ENCODE measurements around the gene EDIL3.

DNA sequence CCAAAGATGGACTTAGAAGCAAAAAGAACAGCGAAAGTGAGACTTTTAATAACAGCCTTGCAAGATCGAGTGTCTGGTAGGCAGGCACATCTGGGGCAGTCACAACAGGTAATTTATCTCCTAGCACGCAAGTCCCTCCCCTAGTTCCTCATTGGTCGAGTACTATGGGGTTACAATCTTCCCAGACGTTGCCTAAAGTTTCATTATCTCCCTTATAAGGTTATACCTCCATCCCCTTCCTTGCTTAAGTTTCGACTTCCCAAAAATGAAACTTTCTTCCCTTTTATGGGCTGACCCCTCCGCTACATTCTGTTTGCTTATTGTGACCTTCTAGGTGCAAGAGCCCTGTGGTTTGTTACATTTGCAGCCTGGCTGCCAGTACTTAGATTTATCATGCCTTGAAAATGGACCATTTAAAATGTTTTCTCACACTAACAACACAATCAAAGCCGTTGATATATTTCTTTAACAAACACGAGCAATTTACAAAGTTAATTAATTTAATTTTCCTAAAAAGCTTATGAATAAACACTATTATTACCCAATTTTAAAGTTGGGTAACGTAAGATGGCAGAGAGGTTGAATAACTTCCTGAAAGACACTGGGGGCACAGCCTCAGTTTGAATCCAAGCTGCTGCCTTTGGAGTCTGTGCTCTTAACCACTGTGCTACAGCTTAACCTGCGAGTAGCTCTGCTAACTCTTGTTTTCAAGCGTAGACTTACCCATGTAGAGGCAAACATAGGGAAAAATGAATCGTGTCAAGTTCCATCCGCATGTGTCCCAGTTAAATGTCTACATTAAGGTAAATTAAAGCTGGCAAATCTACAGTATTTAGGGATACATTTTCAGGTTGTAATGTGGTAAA is 91.7 kb downstream of the EDIL3 start:
- TF ChIP-seq ZNF713 (CRISPR knock-in tag; IDR thresholded peaks at IDR 0.05) (no peak), CHD2 (IDR thresholded peaks at IDR 0.05; ENCODE audit: low read depth, low read length) (no peak)

Data from HepG2 (cell line).